ENCODE measurements around the gene NHERF1.

Gene NHERF1

GRCh38 chr17:74750327-74751069 lies 2.1 kb downstream of the NHERF1 start:
- no peak for DNase-seq

- no peak for DNase-seq
Observed at GRCh38 chr17:74752415-74752814, 4.0 kb downstream of the NHERF1 start.

- DNase-seq, result no peak
Observed at GRCh38 chr17:74752822-74753401, 4.5 kb downstream of the NHERF1 start.

DNA sequence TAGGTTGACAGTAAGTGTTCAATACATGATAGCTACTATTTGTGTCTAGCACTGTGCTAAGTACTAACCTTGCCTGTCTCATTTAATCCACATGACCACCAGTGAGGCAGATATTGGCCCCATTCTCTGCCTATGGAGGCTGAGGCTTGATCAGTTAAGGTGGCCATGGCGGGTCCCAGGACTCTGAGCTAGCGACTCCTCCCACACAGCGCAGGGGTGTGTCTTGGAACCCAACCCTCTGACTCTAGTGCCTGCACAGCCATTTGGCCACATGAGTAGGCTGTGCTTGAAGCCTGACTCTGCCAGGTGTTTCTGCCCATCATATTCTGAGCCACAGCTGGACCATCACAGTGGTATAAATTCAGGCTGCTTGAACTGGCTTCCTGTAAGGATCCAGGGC lies 6.4 kb downstream of the NHERF1 start:
- no peak for DNase-seq

DNA sequence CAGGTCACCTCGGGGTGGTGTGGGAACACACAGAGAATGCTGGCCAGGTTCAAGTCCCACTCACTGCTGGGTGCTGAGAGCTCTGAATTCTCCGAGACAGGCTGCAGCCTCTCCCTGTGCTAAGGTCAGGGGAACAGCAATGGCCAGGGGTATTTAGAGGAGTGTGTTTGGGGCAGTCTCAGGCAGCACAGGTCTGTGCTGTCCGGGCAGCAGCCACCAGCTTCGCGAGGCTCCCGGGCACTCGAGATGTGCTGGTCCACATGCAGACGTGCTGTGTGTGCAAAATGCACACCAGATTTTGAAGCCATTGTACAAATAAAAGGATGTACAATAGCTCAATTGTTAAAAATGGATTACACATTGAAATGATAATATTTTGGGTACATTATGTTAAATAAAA lies 7.1 kb downstream of the NHERF1 start:
- DNase-seq, result no peak

- no peak for DNase-seq
Observed at GRCh38 chr17:74756891-74757290, 8.5 kb downstream of the NHERF1 start.

DNA sequence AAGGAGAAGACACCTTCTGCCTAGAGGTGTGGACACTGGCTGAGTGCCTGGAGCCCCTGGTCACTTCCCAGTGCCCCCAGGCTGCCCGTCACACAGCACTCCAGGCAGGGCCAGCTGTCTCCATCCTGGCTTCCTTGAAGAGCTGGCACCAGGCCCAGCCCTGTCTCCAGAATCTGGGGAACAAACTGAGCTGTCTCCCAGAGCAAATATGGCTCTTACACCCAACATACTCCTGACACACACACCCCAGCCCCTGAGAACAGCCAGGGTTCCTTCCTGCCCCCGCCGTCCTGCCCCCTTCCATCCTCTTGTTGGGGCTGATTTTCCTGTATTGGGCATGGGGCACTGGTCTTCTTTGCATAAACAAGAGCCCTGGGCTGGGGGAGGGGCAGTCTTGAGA lies 9.1 kb downstream of the NHERF1 start:
- DNase-seq, result no peak

- no peak for DNase-seq
Observed at GRCh38 chr17:74757931-74758847, 9.8 kb downstream of the NHERF1 start.

GRCh38 chr17:74758848-74759168 lies 10.4 kb downstream of the NHERF1 start:
- no peak for DNase-seq

- DNase-seq, result no peak
Observed at GRCh38 chr17:74759243-74759801, 10.9 kb downstream of the NHERF1 start.

DNA sequence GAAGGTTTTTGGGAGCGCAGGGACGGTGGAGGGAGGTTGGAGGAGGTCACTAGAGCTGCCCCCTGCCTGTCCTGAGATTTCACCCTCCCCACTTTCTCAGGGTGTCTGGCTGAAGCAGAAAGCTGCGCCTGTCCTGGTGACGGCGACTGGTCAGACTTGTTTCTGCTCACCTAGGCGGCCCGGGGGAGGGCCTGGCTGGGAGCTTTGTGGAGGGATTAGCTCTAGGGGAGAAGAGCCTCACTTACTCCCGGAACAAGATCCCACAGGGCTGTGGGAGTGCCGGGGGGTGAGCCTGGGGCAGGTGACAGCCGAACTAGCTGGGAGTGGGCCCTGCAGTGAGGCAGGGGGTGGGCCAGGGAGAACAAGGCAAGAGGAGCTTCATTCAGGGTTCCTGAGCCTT lies 11.5 kb downstream of the NHERF1 start:
- no peak for DNase-seq

DNA sequence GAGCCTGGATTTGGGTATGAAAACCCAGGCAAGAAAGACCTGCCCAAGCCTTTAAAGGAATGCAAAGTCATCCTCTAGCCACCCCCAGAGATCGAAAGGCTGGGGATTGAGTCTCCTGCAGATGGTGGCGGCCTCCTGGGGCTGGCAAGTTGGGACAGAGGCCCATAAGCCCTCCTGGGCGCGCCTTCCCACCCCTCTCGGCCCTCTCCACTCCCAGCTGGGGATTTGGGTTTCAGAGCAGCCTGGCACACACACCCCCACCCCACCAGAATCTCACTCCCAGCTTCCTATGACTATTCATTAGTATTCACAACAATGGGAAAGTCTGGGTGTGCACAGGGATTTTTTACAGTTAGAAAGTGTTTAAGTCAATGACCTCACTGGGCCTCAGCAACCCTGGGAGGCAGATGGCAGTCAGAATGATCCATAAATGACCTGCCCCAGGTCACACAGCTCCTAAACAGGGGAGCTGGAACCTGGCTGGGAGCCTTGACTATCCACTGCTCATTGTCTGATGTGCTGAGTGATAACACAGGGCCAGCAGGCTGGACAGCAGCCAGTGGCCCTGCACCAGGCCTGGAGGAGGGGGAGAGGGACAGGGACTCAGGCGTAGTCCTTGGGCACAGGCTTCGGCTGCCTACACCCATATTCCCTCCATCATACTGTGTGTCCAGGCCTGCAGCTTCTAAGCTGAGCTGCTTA lies 12.1 kb downstream of the NHERF1 start:
- no peak for DNase-seq

- no peak for DNase-seq
Observed at GRCh38 chr17:74761419-74761818, 13.0 kb downstream of the NHERF1 start.

- DNase-seq, result no peak
Observed at GRCh38 chr17:74761931-74762330, 13.5 kb downstream of the NHERF1 start.

DNA sequence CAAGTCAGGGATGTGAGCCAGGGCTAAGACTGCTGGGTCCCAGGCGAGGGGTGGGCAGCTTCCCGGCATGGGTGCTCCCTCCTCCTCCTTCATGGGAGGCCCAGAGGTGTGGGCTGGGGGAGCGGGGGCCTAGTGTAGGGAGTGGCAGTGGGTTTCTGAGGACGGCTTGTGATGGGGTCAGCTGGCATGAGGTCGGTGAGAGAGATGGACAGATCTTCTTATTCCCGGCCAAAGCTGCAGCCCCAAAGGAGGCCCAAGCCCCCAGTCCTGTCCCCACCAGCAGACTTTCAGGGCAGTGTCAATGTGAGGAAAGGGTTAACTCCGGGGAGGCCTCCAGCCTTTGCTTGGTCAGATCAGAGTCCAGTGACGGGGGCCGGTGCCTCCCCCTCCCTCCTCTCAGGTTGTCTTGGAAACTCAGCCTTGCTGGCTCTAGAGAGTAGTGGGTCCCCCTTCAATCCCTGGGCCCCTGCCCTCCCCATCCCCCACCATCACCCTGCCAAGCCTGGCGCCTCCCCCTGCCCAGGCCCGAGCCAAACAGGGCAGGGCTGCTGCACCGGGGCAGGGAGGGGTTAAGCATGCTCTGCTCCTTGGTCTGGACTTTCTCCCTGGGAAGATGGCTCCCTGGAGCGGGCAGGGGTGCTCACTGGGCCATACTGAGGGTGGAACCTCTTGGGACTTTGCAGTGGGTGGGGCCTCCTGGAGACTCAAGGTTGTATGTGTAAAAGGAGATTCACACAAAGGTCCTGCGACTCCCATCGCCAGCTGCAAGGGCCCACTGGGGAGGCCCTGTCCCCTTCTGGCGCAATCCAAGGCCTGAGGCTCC lies 15.3 kb downstream of the NHERF1 start:
- DNase-seq, result no peak

GRCh38 chr17:74764751-74765286 lies 16.4 kb downstream of the NHERF1 start:
- DNase-seq, result no peak

DNA sequence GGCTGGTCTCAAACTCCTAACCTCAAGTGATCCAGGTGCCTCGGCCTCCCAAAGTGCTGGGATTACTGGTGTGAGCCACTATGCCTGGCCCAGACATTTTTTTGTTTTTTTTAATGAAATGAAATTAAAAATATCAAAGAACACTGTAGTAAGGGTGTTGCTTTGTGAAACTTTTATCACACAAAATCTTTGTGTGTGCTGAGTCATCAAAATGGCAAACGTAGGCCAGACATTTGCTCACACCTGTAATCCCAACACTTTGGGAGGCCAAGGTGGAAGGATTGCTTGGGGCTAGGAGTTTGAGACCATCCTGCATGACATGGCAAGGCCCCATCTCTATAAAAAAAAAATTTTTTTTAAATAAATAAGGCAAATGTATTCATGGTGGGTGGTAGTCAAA lies 18.0 kb downstream of the NHERF1 start:
- DNase-seq, result no peak

- DNase-seq, result no peak
Observed at GRCh38 chr17:74767111-74767516, 18.7 kb downstream of the NHERF1 start.

- DNase-seq, result no peak
Observed at GRCh38 chr17:74768069-74768762, 19.8 kb downstream of the NHERF1 start.

- DNase-seq, result no peak
Observed at GRCh38 chr17:74768763-74769114, 20.3 kb downstream of the NHERF1 start.

DNA sequence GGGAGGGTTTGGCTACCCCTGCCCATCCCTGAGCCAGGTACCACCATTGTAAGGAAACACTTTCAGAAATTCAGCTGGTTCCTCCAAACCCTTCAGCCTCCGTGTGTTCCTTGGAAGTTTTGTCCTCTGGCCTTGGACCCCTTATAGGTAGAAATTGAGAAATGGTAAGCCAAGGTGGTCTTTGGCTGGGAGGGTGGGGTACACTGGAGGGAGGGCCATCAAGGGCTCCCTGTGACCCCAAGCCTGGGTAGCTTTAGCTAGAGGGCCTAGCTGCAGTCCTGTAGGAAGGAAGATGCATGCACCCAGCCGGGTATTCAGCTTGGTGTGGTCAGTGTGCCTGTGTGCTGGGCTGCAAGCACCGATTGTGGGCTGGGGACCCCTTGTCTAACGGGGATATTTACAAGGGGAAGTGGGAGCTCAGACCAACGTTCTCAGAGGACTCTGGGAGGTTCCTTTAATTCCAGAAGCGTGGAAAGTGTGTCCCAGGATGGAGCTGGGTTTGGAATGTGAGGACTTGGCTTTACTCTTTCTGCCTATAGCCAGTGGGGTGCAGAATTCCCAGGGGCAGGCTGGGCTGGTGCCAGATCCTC lies 20.9 kb downstream of the NHERF1 start:
- DNase-seq, result no peak
